COLO829 (cell line): ENCODE data around the gene HYAL2.

Experiments used
- DNase-seq: peaks from one replicate; pipeline ENCODE4 v3.0.0; 2012; ENCODE audit warnings: low spot score

The HYAL2 gene

DNA sequence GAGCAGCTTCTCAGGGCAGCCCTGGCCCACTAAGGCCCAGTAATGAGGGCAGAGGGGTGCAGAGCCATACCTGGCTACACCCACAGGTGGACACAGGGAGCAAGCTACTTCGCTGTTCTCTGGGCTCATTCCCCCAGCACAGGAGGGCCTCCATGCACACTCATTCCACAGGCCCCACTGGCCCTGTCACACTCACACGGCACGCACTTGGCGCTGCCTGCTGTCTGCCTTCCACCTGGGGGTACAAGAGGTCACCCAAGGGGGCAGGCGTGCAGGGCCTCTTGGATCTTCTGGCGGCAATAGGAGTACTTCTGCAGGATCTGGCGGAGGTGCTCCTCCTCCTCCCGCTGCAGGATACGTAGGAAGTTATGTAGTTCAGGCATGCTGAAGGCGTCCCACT lies 7.8 kb upstream of the HYAL2 start:
- DNase-seq, result no peak

DNA sequence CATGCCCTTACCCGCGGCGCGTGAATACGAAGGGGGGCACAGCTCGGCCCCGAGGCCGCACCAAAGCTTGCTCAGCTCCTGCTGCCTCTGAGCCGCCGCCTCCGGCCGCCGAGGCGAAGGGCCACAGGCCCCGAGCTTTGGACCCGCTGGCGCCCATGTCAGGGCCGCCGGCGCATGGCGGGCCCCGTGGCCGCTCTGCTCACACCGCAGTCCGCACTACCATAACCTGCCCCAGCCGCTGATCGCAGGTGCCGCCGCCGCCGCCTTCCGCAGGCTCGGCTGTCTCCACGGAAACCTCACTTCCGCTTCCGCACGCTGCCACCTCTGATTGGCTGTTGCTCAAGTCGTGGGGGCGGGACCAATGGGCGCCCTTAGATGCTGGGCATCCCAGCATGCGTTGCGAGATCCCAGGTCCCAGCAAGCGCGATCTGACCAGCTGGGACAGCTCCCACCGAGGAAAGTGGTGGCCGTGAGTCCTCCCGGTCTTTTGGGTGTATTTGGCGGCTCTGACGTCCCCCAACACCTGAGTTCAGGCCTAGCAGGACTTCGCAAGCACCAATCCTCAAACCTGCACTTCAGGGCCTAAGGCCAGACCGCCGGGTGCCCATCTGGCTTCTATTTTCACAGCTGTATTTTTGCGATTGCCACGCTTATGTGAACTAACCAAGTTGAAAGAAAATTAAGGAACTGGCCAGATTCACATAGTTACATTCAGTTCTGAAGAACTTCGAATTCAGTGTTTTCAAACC lies 5.6 kb upstream of the HYAL2 start, which contains the start of gene TUSC2:
Gene TUSC2, minus strand, starts transcription at position 281 of the 749 bp plus-strand sequence. Its CDS starts 124 bp downstream, at position 157.
- DNase-seq, result peak; percentile 99

DNA sequence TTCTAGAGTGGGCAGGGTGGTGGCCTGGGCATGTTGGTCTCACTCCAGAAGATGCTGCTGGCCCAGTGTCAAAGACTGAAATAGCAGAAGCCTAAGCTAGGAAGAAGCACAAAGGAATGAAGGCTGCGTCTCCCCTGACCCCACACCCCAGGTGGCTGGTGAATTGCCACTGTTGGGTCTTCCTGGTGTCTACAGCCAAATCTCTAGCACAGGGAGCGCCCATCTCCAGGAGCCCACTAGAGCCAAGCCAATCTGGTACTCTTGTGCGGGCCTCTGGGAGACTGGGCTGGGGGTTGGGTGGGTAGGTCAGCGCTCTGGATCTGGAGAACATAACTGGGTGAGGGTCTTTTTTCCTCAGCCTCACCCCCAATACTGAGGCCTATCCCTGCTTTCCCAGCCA lies 4.6 kb upstream of the HYAL2 start:
- no peak for DNase-seq

DNA sequence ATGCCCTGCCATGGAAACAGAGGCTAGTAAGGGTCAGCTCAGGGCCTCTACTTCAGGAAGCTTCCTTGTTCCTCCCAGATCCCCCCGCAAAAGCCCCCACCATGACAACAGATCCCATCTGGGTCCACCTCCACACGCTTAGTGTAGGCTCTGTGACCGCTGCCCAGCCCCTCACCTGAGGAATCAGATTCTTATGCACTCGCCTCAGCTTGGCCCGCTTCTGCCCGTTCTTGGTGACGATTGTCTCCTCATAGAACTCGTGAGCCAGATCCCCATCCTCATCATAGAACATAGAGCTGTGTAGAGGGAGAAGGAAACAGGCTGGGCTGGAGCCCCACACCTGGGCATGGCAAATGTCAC lies 3.6 kb upstream of the HYAL2 start:
- no peak for DNase-seq

DNA sequence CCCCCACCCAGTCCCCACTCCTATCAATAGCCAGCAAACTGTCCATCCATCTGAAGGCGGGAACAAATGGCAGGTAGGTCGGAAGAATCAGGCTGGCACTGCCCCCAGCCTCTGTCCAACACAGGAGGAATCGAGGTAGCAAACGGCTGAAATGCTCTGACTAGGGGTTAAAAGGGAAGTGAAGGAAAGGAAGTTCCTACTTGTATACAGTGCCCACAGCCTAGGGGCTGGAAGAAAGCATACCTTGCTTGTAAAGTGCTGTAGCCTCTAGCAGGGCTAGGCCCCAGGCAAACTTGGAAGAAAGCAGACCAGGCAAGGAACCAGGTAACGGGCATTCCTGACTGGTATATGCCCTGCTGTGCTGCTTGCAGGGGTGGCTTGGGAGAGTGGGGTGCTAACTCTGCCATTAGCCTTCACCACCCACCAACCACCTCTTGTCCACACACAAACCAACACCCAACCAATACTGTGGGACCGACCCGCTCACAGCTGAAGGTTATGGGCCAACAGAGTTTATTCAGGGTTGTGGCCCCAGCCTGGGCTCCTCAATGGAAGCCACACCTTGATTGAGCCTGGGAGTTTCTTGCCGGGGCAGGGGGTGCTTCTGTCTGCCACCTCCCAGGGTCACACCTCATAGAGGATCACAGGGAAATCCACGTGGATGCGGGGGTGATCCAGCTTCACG lies 3.1 kb upstream of the HYAL2 start:
- DNase-seq, result no peak

DNA sequence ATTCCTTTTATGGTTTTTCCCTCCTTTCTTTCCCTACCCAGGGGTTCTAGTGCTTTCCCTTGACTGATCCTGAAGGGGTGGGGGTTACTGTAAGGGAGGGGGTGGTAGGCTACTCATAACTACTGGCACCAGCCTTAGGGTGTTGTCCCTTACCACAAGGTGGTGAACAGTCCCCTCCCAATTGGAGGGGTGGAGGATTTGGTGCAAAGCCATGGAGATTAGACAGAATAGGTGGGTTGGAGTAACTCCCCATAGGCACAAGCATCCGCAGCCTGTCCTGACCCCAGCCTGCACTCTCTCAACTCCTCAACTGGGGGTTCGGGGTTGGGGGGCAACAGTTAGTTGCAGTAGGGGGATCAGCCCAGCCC lies 2.6 kb upstream of the HYAL2 start:
- no peak for DNase-seq

DNA sequence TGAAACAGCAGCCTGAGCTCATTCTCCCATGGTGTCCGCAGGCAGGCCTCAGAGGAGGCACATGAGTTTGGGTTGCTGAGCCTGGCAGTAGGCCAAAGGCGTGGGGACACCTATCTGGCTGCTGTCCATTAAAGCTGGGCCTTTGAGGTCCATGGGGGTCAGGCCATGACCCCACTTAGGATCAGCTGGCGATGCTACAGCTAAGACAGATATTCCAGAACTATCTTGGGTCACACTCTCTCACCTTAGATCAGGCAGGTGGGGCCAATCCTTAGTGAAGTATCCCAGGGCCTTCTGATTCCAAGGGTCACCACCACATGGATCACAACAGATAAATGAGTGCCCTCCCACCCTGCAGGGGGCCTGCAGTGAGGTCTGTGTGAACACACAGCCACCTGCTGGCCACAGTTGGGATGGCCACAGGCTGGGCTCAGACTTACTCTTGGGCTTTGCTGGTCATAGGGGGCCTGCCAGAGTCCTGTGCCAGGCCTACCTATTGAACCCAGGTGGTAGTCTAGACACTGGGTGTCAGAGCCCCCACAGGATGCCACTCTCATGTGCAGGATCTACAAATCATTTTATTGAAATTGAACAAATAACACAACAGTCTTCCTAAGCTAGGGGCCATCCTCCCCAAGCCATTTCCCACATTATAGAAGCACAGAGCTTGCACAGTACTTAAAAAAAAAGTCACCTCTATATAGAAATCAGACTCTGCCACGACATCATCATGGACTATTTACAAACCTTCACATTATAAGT lies 2.0 kb upstream of the HYAL2 start:
- DNase-seq, result peak; percentile 89

DNA sequence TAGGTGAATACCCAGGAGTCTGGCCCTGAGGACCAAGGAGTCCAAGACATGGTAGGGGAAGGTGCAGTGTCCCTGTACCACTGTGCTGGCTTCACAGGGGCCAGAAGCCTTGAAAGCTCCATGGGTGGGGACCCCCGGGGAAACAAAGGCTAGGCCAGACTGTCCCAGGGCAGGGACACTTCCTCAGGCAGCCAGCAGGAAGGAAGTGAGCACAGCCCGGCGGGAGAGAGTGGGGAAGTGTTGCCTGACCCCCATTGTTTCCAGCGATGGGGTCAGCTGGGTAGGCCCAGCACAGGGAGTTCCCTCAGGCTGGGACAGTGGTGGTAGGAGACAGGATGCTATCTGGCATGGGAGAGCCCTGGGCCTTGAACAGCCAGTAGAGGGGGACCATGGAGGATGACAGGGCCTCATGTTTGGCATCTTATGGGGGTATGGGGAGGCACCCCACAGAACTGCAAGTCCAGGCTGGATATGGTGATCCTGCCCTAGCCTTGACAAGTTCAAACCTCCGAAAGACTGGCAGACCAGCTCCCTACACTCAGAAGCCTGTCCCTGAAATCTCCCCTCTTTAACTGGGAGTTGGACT lies 1.2 kb upstream of the HYAL2 start:
- no peak for DNase-seq

DNA sequence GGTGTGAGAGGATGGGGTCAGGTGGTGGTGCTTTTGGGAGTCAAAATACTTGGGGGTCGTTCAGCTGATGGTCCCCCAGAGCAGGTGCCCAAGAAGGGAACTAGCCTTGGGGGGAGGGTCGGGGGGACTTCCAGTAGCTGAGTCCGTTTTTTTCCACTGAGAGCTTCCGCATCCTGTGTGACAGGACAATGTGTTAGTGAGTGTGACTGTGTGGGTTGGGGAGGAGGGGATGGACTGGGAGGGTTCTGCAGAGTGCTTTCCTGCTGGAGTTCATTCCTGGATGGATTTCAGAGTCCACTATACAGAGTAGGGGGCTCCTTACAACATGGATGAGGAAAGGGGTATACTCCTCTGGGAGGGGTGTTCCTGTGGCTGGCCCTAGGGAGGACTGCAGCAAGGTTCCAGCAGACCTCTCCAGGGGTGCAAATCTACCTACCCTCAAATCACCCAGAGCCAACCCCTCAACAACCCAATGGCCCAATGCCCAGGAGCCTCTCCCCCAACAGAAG lies 601 bp upstream of the HYAL2 start:
- no peak for DNase-seq

DNA sequence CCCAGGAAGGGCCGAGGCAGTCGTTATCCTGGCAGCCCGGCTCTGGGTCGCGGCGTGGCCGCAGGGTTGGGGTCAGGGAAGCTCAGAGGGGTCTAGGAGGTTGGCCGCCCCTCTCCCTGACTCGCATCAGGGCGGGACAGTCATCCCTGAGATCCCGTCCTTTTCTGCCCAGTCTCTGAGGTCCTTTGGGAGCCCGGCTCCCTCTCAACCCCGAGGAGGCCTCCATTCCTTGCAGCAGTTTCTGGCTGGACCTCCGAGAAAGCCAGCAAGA lies 495 bp downstream of the HYAL2 start:
- no peak for DNase-seq

DNA sequence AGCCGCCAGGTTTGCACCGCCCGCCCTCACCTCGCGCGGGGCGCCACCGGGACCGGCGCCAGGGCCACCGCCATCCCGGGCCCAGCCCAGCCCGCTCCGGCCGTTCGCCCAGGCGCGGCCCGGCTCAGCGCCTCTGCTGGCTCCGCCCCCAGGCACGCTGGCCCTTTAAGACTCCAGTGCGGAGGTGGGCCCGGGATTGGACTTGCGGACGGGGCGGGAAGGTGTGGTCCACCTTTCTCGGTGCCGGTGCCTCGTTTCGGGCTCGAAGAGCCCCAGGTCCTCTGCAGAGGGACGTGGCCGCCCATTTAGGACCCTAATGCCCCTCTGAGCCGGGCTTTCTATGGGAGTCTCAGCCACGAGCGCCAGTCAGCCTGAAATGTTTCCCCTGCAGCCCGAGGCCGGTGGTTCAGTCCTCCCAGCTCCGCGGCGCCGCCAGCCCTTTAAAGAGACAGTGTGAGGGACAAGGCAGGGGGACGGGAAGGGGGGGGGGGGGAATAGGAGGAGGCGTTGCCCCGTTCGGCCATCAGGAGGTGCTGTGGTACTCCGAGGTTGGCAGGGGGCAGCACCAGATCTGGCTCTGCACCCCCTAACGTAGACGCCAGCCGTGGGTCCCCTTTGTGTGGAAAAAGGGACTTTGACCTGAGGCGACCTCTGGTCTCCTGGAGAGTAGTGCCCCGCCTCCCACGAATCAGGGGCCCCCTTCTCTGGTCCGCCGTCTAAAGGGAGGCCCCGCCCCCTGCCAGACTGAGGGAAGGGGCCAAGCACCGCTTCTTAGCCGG lies 1.0 kb downstream of the HYAL2 start:
- peak; percentile 91 for DNase-seq

DNA sequence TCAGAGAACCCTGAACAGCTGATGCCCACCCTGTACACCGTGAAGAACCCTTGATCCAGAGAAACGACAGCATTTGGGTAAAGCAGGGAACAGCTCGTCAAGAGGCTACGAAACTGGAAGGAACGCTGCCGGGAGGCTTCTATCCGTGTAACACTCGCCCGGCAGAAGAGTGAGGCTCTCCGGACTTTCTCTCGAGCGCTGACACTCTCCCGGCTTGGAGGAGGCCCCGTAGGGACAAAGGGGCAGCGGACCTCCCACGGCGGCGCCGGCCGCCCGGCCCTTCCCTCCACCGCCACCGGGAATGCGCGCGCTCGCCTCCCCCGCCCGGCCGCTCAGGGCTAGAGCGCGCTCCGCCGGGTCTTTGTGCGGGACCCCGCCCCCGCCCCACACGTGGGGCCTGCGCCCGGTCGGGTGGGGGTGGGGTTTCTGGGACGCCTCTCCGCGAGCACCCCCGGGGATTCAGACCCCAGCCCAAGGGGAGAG lies 1.7 kb downstream of the HYAL2 start:
- peak; percentile 54 for DNase-seq

DNA sequence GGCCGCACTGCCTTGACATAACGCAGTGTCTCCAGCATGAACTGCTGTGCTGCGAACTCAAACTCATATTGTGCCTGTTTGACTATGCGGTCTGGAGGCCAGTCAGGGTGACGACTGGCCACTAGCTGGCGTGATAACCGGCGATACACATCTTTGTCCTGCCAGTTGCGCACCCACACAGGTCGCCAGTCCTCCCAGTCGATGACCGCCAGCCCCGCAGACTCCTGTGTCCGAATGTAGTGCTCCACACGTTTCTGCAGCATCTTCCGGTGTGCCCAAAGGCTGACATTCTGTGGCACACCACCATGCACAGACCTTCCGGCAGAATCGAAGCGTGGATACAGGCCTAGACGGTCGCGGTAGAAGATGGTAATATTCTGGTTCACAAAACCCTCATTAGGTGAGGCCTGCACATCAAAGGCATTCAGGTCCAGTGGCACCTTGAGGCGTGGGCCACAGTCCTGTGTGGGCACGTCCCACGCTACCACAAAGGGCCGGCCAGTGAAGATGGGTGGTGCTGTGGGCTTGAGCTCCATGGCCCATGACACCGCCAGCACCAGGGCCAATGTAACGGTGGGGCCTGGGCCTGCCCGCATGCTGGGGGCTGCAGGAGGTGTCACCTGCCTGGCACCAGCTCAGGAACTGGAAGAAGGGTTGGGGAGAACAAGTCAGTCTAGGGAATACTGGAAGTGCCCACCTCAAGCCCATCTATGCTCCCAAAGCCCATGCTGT lies 2.5 kb downstream of the HYAL2 start:
- DNase-seq, result no peak

DNA sequence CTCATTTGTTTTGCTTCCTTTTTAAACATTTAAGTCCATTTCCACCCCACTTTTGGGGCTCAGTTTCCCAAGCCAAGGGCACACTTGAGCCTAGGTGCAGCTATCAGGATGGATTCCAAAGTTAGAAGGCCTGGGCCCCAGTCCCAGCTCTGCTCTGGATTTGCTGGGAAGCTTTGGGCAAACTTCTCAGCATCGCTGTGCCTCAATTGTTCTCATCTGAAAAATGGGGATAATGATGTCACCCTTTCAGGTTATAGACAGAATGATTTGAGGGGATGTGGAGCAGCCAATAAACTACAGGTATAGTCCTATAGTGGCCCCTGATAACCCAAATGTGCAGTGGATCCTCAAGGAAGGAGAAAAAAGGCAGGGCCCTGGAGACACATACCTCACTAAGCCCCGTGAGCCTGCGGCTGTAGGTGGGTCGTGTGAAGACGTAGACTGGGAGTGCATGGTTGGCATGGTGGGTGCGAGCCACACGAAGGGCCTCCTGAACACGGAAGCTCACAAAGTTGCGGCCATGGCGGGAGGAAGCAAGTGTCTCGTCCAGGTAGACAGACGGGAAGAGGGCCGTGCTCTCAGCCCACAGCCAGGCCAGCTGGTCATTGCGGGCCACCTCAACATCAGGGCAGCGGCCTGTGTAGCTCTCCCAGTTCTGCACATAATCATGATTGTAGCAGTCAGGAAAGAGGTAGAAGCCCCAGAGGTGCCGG lies 3.2 kb downstream of the HYAL2 start:
- no peak for DNase-seq

DNA sequence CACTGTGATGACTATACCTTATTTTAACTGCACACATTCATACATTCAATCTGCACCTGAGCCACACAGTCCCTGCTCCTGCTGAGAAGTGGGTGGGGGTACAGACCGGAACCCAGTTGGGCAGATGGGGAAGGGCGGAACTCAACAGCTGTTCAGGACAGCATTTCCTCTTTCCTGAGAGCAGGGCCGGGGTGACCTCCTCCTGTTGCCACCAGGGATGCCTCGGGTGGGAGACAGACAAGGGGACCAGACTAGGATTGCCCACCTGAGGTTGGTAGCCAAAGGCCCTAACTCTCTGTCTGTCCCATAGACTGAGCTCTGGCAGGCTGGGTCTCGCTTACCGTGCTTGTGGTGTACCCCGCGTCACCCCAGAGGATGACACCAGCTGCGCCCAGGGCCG lies 3.9 kb downstream of the HYAL2 start:
- no peak for DNase-seq

DNA sequence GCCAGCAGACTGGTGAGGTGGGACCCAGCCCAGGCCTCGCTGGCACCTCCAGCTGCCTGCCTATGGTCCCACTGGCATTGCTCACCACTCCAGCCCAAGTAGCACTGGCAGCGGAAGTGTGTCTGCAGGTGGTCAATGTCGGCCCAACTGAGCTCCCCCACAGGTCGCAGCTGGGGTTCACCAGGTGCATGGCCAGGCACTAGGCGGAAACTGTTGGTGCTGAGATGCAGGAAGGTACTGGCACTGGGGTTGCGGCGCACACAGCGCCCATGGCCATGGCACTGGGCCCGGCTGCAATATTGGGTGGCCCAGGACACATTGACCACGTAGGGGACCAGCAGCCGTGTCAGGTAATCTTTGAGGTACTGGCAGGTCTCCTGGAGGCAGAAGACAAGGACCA lies 4.4 kb downstream of the HYAL2 start:
- DNase-seq, result no peak

DNA sequence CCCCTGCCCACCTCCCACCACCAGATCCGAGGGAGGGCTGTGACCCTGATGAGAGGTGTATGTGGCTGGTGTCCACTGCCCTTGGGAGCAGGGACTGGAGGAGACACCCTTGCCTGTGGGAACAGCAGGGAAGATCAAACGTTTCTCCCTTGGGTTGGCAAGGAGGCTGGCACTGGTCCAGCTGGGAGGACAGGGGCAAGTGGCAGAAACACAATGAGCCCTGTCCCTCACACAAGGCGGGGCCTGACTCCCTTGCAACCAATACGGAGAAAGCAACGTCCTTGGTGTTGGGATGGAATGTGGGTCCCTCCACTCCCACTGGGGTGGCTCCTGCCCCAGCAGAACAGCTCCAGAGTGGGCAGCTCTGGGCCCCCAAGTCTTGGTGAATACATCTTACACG lies 5.2 kb downstream of the HYAL2 start:
- no peak for DNase-seq

DNA sequence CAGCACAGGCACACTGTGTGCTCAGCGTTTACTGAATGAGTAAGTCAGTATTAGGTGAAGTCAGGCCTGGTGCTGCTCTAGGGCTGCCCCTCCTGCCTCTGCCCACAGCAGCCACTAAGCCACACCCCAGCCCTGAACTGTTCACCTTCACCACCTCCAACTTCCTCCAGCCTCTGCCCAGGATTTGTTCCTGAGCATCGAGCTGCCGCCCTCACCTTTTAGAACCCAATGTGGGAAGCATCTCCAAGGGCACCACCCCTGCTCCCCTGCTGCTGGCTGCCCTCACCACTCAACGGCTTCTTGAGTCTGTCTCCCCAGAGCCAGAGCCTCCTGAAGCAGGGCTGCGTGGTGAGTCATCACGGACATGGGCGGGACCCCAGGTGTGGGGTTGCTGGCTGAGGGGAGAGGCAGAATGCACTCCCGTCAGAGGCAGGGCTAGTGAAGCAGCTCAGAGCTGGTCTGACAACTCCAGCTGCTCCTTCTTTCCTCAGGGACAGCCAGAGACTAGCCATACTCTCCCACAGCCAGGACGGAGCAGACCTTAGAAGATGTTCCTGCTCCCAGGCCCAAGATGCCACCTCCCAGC lies 5.8 kb downstream of the HYAL2 start:
- no peak for DNase-seq

DNA sequence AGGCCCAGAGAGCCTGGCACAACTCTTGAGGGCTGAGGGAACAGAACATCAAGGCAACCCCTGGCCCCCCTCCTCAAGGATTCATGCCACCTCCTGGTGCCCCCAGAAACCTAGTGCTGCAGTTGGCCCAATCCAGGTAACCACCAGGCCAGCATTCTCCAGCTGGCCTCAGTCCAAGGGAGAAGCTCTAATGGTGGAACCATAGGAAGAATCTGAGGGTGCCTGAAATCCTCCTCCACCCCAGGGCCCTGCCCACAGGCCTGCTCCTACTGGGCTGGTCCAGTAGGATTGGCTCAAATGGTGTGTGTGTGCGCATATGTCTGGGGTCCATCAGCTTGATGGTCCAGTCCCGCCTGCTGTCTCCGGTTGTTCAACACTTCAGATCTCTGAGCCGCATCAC lies 7.7 kb downstream of the HYAL2 start:
- no peak for DNase-seq

DNA sequence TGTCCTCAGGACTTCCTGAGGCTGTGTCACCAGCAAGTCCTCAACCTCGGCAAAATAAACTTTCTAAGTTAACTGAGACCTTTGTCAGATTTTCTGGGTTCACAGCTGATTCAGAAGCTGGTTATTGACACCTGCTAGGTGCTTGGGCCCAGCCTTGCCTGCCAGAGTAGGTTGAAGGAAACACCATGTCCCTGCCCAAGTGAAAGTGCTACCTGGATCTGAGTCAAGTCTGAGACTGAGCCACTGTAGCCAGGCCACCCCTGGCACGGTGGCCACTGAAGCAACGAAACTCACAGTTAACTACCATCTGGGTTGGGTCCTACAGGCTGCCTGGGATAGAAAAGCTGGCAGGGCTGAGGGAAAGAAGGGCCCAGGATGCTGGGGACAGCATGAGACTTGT lies 8.2 kb downstream of the HYAL2 start:
- no peak for DNase-seq
